Urothelium cell line (cell line): ENCODE measurements around the gene ALX4.

ENCODE experiments used
- DNase-seq: peaks from one replicate; pipeline ENCODE4 v3.0.0; 2011; ENCODE audit warnings: low spot score, mixed read lengths
- FAIRE-seq: peaks from 2 replicates; lab custom pipeline; 2011; peaks lifted over from hg19 to GRCh38; lab: Jason Lieb, UNC

Gene ALX4

DNA sequence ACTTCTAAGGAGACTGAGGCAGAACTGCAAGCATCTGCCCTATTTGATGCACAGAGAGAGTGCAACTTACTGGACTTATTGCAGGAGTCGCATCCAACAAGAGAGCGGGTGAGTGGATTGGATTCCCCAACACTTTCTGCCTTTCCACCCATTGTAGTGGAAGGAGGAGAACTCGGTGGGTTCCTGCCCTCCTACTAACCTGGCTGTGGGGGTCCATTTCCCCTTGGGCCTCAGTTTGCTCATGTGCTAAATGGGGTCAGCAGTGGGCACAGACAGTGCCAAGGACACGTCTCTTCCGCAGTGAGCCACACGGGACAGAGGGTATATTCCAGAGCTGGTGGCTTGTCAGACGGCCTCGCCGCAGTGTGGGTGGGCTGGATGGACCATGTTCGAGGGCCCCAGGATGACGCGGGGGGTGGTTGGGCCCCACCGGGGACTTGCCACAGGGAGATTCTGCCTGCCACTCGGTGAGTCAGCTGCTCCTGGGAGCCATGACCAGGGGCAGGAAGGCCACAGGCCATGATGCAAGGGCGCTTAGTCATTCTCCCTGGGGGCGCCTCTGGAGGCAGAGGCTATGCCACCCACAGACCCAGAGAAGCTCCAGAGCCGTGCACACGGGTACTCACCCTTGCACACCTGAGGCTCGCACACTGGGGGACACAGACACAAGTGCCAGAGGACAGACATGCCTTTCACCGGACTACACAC, 8.2 kb downstream of the ALX4 start:
- DNase-seq, result peak; percentile 86
- peak; percentile 82 for FAIRE-seq

DNA sequence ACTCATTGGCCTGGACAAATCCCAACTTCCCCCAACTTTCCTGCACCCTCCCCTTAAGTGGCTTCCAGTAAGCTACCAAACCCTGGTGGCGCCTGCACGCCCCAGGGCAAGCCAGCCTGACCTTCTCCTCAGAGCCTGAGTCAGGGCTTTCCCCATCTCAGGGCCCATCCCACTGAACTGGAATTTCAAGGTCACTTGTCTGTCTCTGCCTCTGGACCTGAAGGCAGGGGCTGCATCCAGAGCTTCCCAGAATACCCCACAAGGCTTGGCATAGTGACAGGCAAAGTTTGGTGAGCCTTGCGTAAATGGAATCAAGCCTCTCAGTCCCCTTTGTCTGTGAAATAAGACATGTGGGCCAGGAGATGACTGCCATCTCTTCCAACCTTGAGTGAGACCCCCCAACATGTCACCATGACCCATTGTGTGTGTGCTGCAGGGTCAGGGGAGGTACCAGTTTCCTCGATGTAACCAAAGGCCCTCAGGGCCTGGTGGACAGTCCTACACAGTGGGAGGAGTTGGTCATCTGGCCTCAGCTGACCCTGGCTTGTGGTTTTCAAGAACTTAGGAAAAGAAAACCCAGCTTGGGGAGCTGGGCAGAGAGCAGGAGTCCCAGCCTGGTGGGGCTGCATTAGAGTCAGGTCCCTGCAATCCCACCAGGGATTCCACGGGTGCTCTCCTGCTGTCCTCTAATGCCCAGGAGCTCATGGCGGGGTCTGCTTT, 8.9 kb downstream of the ALX4 start:
- FAIRE-seq (no peak), DNase-seq (no peak)

DNA sequence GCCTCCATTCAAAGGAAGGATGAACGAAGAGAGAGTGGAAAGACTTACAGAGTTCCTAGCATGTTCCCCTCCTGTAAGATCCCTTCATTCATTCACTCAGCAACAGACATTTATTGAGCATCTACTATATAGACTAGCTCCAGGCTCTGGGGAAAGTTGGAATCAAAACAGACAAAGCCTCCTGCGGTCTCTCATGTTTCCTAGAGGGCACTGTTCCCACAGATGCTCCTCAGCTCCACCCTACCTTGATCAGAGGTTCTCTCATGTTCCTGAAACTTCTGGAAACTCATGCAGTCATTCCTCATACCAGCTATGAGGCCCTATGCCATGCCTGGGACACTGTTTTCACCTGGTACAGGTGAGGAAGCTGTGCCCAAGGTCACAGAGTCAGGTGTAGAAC, 11.1 kb downstream of the ALX4 start:
- FAIRE-seq (no peak), DNase-seq (no peak)

DNA sequence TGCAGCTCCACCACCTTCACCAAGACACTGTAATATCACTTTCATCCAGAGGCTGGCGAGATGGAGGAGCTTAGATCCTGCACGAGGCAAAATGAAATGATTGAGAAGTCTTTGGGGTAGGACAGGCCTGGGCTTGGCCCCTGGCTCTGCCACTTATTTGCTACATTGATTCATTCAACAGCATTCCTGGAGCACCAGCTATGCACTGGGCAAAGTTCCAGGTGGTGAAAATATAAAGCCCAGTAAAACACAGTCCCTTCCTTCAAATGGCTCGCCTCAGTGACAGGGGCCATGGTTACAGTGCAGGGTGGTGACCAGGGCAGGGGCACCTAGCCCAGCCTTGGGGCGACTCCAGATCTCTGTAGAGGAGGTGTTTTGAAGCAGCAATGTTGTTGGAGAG, 19.7 kb downstream of the ALX4 start:
- FAIRE-seq (peak; percentile 65), DNase-seq (peak; percentile 66)

DNA sequence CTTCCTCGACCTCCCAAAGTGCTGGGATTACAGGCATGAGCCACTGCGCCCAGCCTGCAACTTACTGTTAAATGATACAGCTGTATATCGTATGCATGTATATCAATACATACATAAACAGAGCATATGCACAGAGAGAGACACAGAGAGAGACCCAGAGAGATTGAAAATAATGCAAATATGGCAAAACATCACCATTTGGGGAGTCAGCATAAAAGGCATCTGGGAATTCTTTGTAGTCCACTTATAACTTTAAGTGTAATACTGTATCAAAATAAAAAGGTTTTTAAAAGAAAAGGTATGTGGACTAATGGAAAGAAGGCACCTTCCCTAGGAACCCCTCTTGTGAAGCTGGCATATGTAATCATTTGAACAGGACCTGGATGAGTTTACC, 21.8 kb downstream of the ALX4 start:
- DNase-seq (no peak), FAIRE-seq (no peak)

DNA sequence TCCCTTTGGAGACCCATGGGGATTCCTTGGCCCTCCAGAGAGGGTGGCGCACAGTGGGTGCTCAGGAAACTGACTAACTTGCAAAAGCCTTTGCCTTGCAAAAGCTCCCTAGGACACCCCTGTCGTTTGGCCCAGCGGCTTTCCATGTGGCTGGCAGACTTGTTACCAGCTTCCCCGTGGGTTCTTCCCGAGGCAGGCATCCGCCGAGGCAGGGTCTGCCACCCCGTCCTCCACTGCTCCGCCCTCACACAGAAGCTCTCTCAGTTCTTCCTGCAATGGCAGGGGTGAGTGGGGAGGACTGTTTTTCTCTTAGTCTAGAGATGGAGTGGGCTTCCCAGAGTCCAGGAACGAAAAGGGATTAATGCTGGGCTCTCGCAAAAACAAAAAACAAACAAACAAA, 23.0 kb downstream of the ALX4 start:
- DNase-seq (no peak), FAIRE-seq (no peak)

DNA sequence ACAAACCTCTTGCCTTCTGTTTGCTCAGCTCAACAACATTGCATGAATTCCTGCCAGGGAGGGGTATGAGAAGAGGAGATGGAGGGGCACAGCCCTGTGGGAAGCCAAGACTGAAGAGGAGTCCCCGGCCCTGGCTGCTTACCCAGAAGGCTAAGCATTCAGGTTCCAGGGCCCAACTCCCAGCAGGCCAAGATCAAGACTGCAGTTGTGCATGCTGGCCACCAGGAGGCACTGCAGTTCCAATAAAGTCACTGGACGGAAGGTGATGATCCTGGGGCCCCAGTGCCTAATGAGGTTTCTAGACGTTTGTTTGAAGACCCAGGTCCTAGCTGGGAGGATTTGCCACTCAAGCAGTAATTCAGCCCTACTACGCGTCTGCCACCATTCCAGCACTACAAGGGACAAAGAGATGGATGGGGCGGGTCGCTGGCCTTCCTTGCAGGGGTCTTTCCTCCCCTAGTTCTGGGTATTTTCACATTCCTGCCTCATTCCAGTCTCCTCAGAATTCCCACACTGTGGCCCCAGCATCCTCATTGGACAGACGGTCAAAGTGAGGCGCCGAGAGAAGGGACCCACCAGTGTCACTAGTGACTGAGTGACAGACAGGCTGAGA, 23.6 kb downstream of the ALX4 start:
- FAIRE-seq (no peak), DNase-seq (peak; percentile 72)

DNA sequence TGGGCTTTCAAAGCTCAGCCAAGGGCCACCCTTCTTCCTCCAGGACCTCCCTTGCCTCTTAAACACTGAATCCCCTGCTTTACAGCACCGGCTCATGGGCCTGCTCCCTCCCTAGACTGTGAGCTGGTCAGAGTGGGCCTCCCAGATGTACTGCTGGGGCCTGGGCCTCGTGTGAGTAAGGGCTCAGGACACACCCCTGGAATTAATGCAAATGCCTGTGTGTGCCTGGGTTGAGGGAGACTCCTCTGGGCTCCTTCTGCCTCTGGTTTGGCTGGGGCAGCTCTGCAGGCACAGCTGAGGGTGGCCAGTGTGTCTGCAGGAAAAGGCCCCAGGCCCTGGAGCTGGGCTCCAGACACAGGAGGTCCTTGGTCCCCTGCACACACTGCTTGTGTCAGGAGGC, 24.2 kb downstream of the ALX4 start:
- no peak for DNase-seq
- FAIRE-seq, result no peak

DNA sequence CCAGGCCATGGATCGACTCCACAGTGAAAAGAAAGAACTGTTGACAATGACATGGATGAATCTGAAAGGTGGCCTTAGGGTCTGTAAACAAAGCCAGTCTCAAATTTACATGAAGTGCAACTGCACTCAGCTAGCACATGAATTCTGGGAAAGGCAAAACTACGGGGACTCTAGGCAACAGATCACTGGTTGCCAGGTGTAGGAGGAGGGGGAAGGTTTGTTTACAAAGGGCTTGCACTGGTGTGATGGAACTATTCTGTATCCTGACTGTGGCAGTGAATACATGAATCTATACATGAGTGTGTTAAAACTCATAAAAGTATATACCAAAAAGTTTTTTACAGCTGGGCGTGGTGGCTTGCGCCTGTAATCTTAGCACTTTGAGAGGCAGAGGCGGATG, 27.3 kb downstream of the ALX4 start:
- no peak for FAIRE-seq
- DNase-seq, result no peak

DNA sequence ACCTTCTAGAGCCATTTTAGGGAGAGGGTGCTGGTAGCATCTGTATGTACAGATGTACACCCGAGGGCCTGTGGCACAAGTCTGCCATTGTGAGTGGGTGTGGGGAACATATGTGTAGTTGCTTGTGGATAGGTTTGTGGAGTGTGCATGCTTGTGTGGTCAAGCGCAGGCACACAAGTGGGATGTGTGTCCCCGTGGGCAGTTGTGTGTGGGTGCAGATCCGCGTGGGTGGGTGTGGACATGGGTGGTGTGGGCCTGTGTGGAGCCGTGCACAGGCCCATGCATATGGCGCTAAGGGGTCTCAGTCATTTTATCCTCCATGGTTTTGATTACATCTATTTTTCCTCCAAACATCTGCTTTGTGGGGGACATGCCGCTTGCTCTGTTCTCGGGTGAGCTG, 28.8 kb downstream of the ALX4 start:
- DNase-seq (no peak), FAIRE-seq (no peak)

DNA sequence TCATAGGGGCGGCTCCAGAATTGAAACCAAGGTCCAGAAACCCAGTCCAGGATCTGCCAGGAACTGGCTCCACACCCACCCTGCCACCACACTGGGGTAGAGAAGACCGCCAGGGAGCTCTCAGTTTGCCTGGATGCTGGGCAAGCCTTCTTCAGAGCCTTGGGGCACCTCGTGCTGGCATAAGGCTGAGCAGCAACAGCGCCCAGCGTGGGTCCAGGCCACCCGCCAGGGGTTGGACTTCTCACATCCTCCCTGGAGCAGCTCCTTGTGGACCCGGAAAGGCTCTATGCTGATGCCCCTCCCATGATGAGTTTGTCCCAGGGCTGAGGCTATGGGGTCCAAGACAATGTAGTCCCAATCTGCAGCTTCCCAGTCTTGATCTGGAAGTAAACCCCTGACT, 29.7 kb downstream of the ALX4 start:
- DNase-seq, result no peak
- no peak for FAIRE-seq

DNA sequence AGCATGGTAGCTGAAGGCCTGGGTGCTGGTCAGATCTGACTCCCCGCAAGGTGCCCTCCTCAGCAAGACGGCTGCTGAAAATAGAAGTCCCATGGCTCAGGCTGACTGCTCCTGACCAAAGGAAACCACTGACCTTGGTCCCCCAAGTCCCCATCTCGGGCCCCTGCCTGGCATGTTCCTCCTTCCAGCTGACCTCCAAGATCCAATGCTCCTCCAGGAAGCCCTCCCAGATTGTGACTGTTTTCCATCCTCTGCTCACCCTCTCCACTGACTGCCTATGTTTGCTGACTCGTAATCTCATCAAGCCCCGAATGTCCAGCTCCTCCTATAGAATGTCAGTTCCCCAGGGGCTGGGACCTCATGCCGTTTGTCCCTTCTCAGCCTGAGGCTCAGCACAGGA, 30.5 kb downstream of the ALX4 start:
- no peak for FAIRE-seq

DNA sequence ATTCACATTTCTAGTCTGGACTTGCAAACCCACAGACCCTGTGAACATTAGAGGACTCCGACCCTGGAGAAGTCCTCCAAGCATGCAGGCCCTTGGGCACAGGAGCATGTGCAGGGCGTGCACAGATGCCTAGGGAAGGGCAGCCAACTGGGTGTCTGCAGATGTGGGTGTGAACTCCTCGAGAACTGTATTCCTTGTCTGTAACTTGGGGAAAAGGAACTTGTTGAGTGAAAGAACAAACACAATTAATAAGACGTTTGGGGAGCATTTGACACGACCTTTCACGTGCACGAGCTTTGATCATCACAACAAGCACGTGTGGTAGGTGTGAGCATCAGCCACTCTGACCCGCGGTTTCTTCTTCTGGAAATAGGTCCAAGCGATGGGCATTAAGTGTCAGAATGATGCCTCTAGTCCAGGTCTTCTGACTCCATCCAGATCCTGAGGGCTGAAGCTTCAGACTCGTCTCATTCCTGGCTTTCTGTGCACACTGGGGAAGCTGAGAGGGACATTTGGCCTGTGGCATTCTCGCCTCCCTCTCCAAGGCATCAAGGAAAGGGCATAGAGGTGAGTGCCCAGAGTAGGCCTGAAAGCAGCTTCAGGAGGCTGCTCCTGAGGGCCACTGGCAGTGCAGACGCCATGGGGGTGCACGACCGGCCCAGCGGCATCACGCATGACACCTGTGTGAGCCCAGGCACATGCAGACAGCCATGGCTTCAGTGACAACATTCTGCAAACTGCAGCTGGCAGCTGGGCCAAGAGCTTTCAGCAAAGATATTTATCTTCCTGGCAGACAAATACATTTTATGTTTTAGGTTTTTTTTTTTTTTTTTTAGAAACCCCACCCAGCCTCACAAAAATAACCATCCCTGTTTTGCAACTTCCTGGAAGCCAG, 32.5 kb downstream of the ALX4 start:
- no peak for DNase-seq
- no peak for FAIRE-seq

More for the DNA sequence above, 30.5 kb downstream of the ALX4 start:
- DNase-seq, result no peak

DNA sequence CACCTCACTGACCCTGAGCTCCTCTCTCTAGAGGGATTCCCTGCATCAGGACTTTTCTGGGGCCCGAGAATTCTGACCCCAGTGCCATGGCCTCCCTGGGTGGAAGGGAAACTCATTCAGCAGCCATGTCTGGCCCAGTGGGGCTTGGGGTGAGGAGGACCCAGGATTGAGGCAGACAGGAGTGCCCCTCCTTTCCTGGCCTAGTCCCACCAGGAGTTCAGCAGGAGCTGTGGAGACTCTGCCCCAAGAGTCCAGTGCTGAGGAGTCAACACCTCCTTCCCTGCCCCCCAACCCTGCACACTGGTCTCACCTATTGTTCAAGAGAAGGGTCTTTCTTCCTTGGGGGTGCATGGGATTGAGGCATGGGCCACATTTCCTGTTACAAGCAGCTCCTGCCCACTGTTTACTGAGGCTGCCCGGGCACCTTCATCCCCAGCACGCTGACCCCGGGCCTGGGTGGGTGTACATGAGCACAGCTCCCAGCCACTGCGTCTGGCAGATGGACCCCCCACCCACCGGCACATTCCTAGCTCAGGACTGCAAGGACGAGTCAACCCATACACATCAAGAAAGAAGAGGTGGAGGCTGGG, 33.9 kb downstream of the ALX4 start:
- DNase-seq, result no peak
- FAIRE-seq, result peak; percentile 27

DNA sequence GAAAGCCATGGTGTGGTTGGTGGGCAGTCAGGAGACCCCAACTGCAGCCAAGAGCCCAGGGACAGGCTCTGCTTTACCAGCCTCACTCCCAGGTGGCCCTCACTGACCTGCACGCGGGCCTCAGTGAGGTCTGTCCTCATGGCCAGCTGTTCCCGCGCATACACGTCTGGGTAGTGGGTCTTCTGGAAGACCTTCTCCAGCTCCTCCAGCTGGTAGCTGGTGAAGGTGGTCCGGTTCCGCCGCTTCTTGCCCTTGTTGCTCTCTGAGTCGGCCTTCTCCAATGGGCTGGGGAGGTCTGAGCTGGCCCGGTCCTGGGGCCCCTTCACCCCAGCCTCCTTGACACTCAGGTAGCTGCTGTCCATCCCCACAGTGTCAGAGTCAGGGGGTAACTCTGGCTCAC, 34.7 kb downstream of the ALX4 start:
- DNase-seq (no peak), FAIRE-seq (no peak)

DNA sequence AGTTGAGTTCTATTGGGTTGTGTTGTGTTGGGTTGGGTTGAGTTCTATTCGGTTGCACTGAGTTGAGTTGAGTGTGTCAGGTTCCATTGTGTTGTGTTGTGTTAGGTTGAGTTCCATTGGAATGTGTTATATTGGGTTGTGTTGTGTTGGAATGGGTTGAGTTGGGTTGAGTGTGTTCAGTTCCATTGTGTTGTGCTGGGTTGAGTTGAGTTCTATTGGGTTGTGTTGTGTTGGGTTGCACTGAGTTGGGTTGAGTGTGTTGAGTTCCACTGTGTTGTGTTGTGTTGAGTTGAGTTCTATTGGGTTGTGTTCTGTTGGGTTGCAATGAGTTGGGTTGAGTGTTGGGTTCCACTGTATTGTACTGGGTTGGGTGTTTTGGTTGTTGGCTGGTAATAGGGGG, 35.5 kb downstream of the ALX4 start:
- DNase-seq, result no peak
- peak; percentile 80 for FAIRE-seq

DNA sequence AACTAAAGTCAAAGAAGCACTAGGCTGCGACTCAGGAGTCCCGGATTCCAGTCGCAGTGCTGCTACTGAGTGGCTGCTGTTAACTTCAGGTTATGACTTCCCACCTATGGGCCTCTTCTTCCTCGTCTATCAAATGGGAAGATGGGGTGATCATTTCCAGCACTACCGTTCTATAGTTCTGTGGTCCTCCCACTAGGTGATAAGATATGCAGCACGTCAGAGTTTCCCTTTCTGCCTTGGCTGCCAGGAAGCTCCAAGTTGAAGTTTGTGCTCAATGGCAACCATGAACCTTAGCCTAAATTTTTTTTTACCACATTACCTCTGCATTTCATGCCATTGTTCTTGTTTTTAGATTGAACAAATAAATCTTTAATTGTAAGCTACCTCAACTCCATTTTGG, 38.7 kb downstream of the ALX4 start:
- no peak for FAIRE-seq
- DNase-seq, result no peak

DNA sequence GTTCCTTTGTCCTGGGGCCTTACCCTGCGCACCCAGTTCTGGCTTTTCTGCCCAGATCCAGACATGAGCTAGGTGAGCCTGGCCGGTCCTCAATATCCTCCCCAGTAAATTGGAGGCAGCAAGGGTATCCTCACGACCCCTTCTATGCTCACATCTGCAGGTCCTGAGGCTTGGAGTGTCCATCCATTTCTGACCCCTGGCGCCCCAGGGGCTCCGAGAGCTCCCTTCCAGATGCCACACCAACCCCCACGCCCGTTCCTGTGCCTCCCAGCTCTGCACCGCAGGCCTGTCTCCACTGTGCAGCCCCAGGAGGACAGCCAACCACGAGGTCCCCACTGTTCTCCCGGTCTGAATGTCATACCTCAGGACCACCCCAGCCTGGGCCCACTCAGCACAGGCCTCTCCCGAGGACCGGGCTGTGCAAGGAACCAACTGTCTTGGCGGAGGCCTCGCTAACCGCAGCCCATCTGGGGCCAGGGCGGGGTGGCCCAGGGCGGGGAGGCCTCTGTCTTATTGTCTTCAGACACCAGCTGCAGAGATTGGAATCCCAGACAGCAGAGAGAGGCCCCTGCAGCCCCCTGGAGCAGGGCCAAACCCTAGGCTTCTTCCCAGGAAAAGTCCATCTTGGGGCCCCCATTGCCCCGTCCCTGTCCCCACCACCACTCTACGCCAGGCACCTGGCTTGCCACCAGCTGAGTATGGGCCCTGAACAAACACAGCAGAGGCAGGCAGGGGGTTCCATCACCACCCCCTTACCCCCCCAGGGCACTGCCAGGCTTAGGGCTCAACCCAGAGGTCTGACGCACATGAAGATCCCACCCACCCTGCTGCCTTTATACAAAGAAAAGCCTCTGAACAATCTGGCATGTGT, 39.3 kb downstream of the ALX4 start:
- no peak for FAIRE-seq
- DNase-seq, result peak; percentile 76

DNA sequence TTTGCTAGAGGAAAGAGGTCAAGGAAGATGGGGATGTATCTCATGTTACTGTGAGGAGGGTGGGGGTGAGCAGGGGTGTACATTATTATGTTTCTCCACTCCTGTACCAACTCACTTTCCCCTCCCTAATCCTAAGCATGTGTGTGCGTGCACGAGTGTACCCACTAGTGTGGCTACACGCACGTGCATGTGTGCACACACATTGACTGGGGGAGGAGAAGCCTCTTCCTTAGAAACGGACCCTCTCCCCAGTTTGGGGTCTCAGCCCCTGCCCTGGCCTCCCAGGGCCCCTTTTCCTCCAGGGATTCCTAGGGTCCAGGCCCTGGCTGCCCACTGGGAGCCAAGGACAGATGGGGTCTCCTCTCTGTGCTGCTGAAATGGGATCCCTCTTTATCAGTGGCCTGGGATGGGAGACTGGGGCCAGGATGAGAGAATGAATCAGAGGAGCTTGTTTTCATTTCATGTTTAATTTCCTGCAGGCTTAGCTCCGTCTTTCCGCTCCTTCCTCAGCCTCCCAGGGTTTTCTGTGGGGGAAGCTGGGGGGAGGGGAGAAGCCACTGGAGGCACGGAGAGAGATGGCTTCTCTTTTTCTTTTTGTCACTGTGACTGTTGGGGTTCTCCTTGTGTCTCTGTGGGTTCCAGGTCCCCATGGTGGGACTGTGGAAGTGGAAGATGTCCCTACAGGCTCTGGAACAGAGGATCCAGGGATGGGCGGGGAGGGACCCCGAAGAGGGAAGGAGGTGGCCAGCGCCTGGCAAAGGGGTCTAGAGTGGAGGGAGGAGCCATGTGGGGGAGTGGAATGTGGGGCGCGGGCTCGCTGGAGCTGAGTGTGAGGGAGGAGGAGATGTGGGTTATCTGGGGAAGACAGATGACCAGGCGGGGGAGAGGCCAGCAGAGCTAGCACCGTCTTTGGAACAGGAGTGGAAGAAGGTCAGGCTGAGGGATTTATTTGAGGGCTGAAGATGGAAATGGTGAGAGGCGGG, 40.3 kb downstream of the ALX4 start:
- FAIRE-seq (peak; percentile 42), DNase-seq (no peak)
